ENCODE results near the gene PTX4. TPM values are rescaled to one million over a fixed set of nuclear protein-coding genes. Genes with fewer than 3 reads are reported as not detected.

PTX4 gene
- total and polyA plus RNA-seq, 9 of the 15 experiments (the other 6 are each of a cell fraction or from before 2014, with no cell fraction given): 0.11 TPM; not detected in 8

- H3K9ac ChIP-seq (ENCODE audit: insufficient read depth in 1 of 2, low read depth in 2 of 2, low read length in 2 of 2): peak within 1 kb of the TSS in 1 of 2 experiments; percentile 76; a peak in 2 of 4 replicates
- no TSS peak for BruUV-seq (replicated peaks)
- in situ Hi-C loops (cut with MboI) (no loop called here), intact Hi-C loops (cut with micrococcal nuclease) (no loop called here)
- TF ChIP-seq FIP1L1 (IDR thresholded peaks at IDR 0.05; ENCODE audit: low read depth, low read length, poor library complexity, severe bottlenecking): peak; percentile 27
- no peak for TF ChIP-seq SOX6 (IDR thresholded peaks at IDR 0.05)
- TF ChIP-seq POLR2G (IDR thresholded peaks at IDR 0.05; ENCODE audit: low read depth, low read length): peak; percentile 68
- ATAC-seq (no peak; the same call in 1 of the 3 replicates), FAIRE-seq (no peak), DNase-seq (ENCODE audit: extremely low read depth in 1 of 4, low spot score in 3 of 4) (no peak)
- no peak within 1 kb of the TSS for H3K4me2 ChIP-seq (ENCODE audit: insufficient read depth, low read length)
- 60% methylated on average over 15 of the region's 27 CpGs for WGBS (ENCODE audit: insufficient coverage, low coverage, missing lambda C conversion rate)
- H3K27me3 ChIP-seq (ENCODE audit: control insufficient read depth in 2 of 2, insufficient read depth in 2 of 2, low read length in 2 of 2): no peaks in the 10 kb centered on the region
- no peak within 1 kb of the TSS for H2AFZ ChIP-seq (ENCODE audit: low read depth, low read length)
- H3K4me3 ChIP-seq: no peak within 1 kb of the TSS
- no peaks in the 10 kb centered on the region for H3K79me2 ChIP-seq (ENCODE audit: control insufficient read depth, insufficient read depth, low read length)
- H3K27ac ChIP-seq (ENCODE audit: extremely low read depth, low read depth, low read length): no peak within 1 kb of the TSS
- CTCF ChIA-PET (ENCODE audit: low intra/inter-chr PET ratio): no interaction called here
- H3K9me3 ChIP-seq (replicated peaks; ENCODE audit: control insufficient read depth, insufficient read depth, low read depth, low read length): no peaks in the 10 kb centered on the region
- no peaks in the 10 kb centered on the region for H3K9me1 ChIP-seq (ENCODE audit: control insufficient read depth, insufficient read depth, low read length)
- H3K4me1 ChIP-seq (replicated peaks in 1 of 2; ENCODE audit: control insufficient read depth in 2 of 2, insufficient read depth in 2 of 2, low read length in 2 of 2): peaks cover 0 to 53% of the 10 kb centered on the region in 2 experiments; a peak in 2 of 5 replicates
- H3K36me3 ChIP-seq (ENCODE audit: control insufficient read depth, insufficient read depth, low read length): peaks cover 33% of the 10 kb centered on the region; the same call in 1 of the 3 replicates
- POLR2A ChIA-PET: interaction anchor here (1.1 to 2.2 kb wide), 5 partner anchors 10 to 65 kb away, joined by 3 to 9 read pairs (median 6); partner anchors contain the start of gene UQCC4
- H4K20me1 ChIP-seq (replicated peaks; ENCODE audit: control insufficient read depth, insufficient read depth, low read length): no peaks in the 10 kb centered on the region
Observed at GRCh38 chr16:1443980-1444729, 44.6 kb downstream of the PTX4 start, which contains the start of gene CCDC154. TSS of gene CCDC154 (minus strand) at chr16:1444556. CDS start at chr16:1444322, 234 bp downstream.
